K562 (cell line): ENCODE data around the gene ZFTA. TPM values are rescaled to one million over a fixed set of nuclear protein-coding genes. Genes with fewer than 3 reads are reported as not detected.
A peak's percentile ranks its signal among the peaks of the same experiment; 100 is the strongest.

Source experiments
- CEBPZ ChIP-seq: fragments of 150-350 bp; IDR thresholded peaks from 2 replicates; pipeline ENCODE4 v1.6.1; 2014; ENCODE audit warnings: low read depth, mild to moderate bottlenecking, low read length, borderline replicate concordance
- CTCF ChIP-seq, 3 experiments: IDR thresholded peaks in 2 of 3; conservative IDR thresholded peaks in 1 of 3; 2 replicates each; pipeline ENCODE4 v1.5.1; 2011 to 2012; ENCODE audit warnings: low read length in 3 of 3, mild to moderate bottlenecking in 3 of 3, control low read depth in 2 of 3, improper control_type of control experiment in 1 of 3, inconsistent platforms in 1 of 3, low read depth in 1 of 3, mixed read lengths in 1 of 3, moderate library complexity in 1 of 3; ENCODE audit not compliant: insufficient read depth in 2 of 3
- CXXC5 ChIP-seq: fragments of 250-450 bp; sonication (Bioruptor Pico); IDR thresholded peaks from 2 replicates; pipeline ENCODE4 v1.8.0; 2022; ENCODE audit warnings: inconsistent platforms, mild to moderate bottlenecking, moderate library complexity
- ETS2 ChIP-seq: IDR thresholded peaks from 2 replicates; pipeline ENCODE4 v1.6.1; 2016; ENCODE audit warnings: borderline replicate concordance, missing genetic modification characterization, mild to moderate bottlenecking, moderate library complexity, missing compliant biosample characterization; ENCODE audit not compliant: poor library complexity, severe bottlenecking
- GATAD2A ChIP-seq: fragments of 450-650 bp; IDR thresholded peaks from 2 replicates; pipeline ENCODE4 v1.6.1; 2017
- HMGN3 ChIP-seq: IDR thresholded peaks from 2 replicates; pipeline ENCODE4 v1.6.1; 2011; ENCODE audit warnings: borderline replicate concordance, low read depth, mild to moderate bottlenecking, mixed read lengths, low read length; ENCODE audit not compliant: insufficient read length; ENCODE audit errors: extremely low read depth
- MAFK ChIP-seq: IDR thresholded peaks from 2 replicates; pipeline ENCODE4 v1.6.1; 2011; ENCODE audit warnings: low read length, improper control_type of control experiment
- MEF2A ChIP-seq: IDR thresholded peaks from 2 replicates; pipeline ENCODE4 v1.6.1; 2011; ENCODE audit warnings: low read depth, mild to moderate bottlenecking, low read length, moderate library complexity; ENCODE audit not compliant: control insufficient read depth
- MTA1 ChIP-seq: fragments of 450-650 bp; IDR thresholded peaks from 2 replicates; pipeline ENCODE4 v1.6.1; 2017; ENCODE audit warnings: borderline replicate concordance
- NCOA4 ChIP-seq: fragments of 450-650 bp; IDR thresholded peaks from 2 replicates; pipeline ENCODE4 v1.6.1; 2018; ENCODE audit warnings: mild to moderate bottlenecking; ENCODE audit not compliant: partially characterized antibody
- RB1 ChIP-seq: fragments of 450-650 bp; IDR thresholded peaks from 2 replicates; pipeline ENCODE4 v1.6.1; 2017; ENCODE audit warnings: low read depth, mild to moderate bottlenecking
- SPI1 ChIP-seq: IDR thresholded peaks from 2 replicates; pipeline ENCODE4 v1.6.1; 2011; ENCODE audit warnings: low read depth, low read length, control low read depth, borderline replicate concordance
- ZBTB43 ChIP-seq: sonication (generic); formaldehyde crosslinking; IDR thresholded peaks from 2 replicates; pipeline ENCODE4 v1.8.0; 2023; ENCODE audit warnings: mild to moderate bottlenecking, missing genetic modification reagents
- ZNF134 ChIP-seq: fragments of 250-450 bp; sonication (Bioruptor Pico); conservative IDR thresholded peaks from 2 replicates; pipeline ENCODE4 v1.4.0; 2020
- ZNF143 ChIP-seq: sonication (generic); formaldehyde crosslinking; IDR thresholded peaks from 2 replicates; pipeline ENCODE4 v1.9.0; 2022; ENCODE audit warnings: mild to moderate bottlenecking, missing genetic modification reagents
- ZNF384 ChIP-seq: IDR thresholded peaks from 2 replicates; pipeline ENCODE4 v1.6.1; 2012; ENCODE audit warnings: low read depth, low read length, improper control_type of control experiment
- polyA plus RNA-seq, 8 experiments: library from polyadenylated mRNA; depleted of rRNA in 4 of 8; stranded (reverse) in 5 of 8; unstranded in 3 of 8; fragments of >200 nt; fragmentation: Nextera tagmentation in 2 of 8; fragmentation: Illumina TruSeq in 1 of 8; extraction: Ambion mirVana in 2 of 8; extraction: Trizol in 1 of 8; gene quantifications; 2 replicates each; pipeline versions ENCODE4 v1.2.1 to v1.2.3, GENCODE V29; 2011 to 2014; ENCODE audit warnings: inconsistent platforms in 1 of 8, missing spikeins in 1 of 8
- total RNA-seq, 7 experiments: library from RNA; depleted of rRNA in 6 of 7; stranded (reverse); fragments of >200 nt in 6 of 7; fragmentation: Illumina TruSeq in 2 of 7; extraction: Trizol in 2 of 7; gene quantifications; 2 replicates each; pipeline versions ENCODE4 v1.2.1 to v1.2.3, GENCODE V29; 2011 to 2021; ENCODE audit warnings: low replicate concordance in 1 of 7
- TF ChIP-seq, protein P1 (sequence below), 2 experiments: IDR thresholded peaks; 2 replicates each; pipeline ENCODE4 v1.6.1; 2011; ENCODE audit warnings: borderline replicate concordance in 1 of 2, control low read depth in 1 of 2, low read depth in 1 of 2, low read length in 1 of 2, mild to moderate bottlenecking in 1 of 2, mixed read lengths in 1 of 2, moderate library complexity in 1 of 2; ENCODE audit not compliant: insufficient read depth in 1 of 2, insufficient read length in 1 of 2, poor library complexity in 1 of 2, severe bottlenecking in 1 of 2; ENCODE audit errors: extremely low read depth in 1 of 2
- TF ChIP-seq, protein P2 (sequence below): fragments of 250-450 bp; sonication (Bioruptor Pico); IDR thresholded peaks from 2 replicates; pipeline ENCODE4 v1.5.0; 2021

The ZFTA gene
- total and polyA plus RNA-seq, 9 of the 15 experiments (the other 6 are each of a cell fraction or from before 2014, with no cell fraction given) = 0.45 to 12.3 (median 2.9) TPM

DNA sequence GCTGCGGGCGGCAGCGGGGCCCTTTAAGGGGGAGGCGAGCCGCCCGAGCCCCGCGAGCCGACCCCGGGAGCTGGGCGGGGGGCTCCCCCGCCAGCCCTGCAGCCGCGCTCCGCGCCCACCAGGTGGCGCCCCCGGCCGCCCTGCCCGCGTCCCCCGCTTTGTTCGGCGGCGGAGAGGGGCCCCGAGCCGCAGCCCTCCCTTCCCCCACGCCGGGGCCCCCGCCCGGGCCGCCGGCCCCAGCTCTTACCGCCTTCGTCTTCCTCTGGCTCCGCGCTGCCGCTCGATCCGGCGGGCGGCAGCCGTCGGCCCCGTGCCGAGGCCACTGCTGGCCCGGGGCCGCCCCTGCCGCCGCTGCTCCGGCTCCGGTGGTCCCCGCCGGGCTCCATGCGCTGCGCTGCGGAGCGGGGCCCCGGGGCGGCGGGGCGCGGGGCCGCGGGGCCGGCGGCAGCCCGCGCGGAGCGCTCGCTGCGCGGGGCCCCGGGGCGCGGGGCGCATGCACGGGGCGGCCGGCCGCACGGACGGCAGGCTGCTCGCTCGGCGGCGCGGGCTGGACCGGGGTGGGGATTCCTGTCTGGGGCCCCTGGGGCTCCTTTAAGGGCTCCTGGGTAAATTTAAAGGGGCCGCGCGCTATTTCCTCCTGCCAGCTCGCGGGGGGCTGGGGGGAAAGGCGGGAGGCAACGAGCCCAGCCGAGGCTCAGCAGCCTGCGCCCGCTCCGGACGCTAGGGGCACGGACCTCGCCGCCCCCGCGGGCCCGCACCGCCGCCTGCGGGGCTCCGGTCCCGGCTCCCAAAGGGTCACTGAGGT is at the start of gene ZFTA (continued):
- TF ChIP-seq ZBTB43 (CRISPR knock-in tag) (no peak), ETS2 (tag) (no peak), MEF2A (no peak), ZNF143 (CRISPR knock-in tag) (peak; percentile 70; the same call in 1 of the 2 replicates), MAFK (no peak), SPI1 (no peak), CXXC5 (CRISPR knock-in tag) (no peak; the same call in none of the 2 replicates), ZNF384 (no peak), ZNF134 (no peak), CTCF (IDR thresholded peaks at IDR 0.05 in 2 of 3, conservative IDR thresholded peaks at IDR 0.05 in 1 of 3; ENCODE audit: insufficient read depth in 2 of 3, low read depth in 1 of 3, low read length in 3 of 3) (peak in 2 of 3 experiments; percentile 64 to 79; a peak in 5 of 6 replicates), HMGN3 (peak; percentile 42), GATAD2A (no peak), MTA1 (no peak), NCOA4 (no peak), RB1 (peak; percentile 76; the same call in 1 of the 2 replicates), CEBPZ (no peak)
- TF ChIP-seq, protein P1, sequence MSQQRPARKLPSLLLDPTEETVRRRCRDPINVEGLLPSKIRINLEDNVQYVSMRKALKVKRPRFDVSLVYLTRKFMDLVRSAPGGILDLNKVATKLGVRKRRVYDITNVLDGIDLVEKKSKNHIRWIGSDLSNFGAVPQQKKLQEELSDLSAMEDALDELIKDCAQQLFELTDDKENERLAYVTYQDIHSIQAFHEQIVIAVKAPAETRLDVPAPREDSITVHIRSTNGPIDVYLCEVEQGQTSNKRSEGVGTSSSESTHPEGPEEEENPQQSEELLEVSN (IDR thresholded peaks at IDR 0.05; ENCODE audit: borderline replicate concordance in 1 of 2, extremely low read depth in 1 of 2, insufficient read depth in 1 of 2, insufficient read length in 1 of 2, low read depth in 1 of 2, low read length in 1 of 2, poor library complexity in 1 of 2, severe bottlenecking in 1 of 2) = peak in 1 of 2 experiments; percentile 50
- TF ChIP-seq, protein P2, sequence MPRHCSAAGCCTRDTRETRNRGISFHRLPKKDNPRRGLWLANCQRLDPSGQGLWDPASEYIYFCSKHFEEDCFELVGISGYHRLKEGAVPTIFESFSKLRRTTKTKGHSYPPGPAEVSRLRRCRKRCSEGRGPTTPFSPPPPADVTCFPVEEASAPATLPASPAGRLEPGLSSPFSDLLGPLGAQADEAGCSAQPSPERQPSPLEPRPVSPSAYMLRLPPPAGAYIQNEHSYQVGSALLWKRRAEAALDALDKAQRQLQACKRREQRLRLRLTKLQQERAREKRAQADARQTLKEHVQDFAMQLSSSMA (CRISPR knock-in tag) = no peak
